HCT116 (cell line): ENCODE measurements around the gene SPSB1. TPM values are rescaled to one million over a fixed set of nuclear protein-coding genes. Genes with fewer than 3 reads are reported as not detected.

ENCODE experiments used
- ATAC-seq: fragments of 200-7000 bp; cut with Tn5 transposase; 2 replicates; pipeline ENCODE4 v1.9.1; 2020; ENCODE audit warnings: mild to moderate bottlenecking, moderate library complexity
- BruUV-seq: library from RNA; stranded (reverse); fragments of 400-500 nt; replicated peaks from 2 replicates; lab custom pipeline; 2021; lab: Mats Ljungman, UMichigan
- CTCF ChIA-PET: fragments of 300-600 bp; sonication (Branson Sonifier 250); formaldehyde crosslinking; loops from one replicate; lab custom pipeline; 2021; ENCODE audit warnings: antibody characterized with exemption; lab: Charles Lee
- POLR2A ChIA-PET: fragments of 300-600, 350-600 bp; sonication (Branson Sonifier 250); formaldehyde crosslinking; loops from one replicate; lab custom pipeline; 2021; ENCODE audit warnings: antibody characterized with exemption; lab: Charles Lee
- RAD21 ChIA-PET, 2 experiments: fragments of 300-600 bp; sonication (Branson Sonifier 250); formaldehyde crosslinking; loops; one replicate each; lab custom pipeline; 2023; ENCODE audit warnings: low total read pairs in 2 of 2; ENCODE audit not compliant: uncharacterized antibody in 2 of 2, unreplicated experiment in 2 of 2, low non-redundant PET in 1 of 2; lab: Charles Lee
- DNase-seq: peaks from one replicate; pipeline ENCODE4 v3.0.0-alpha.2; 2010; ENCODE audit warnings: low read depth, low spot score
- H2AFZ ChIP-seq: fragments of 200-600 bp; shearing (Covaris generic), sonication (generic); 2 replicates; pipeline ENCODE4 v1.6.1; 2017; ENCODE audit warnings: low read depth, mixed run types, mixed read lengths, antibody characterized with exemption, low read length; ENCODE audit not compliant: poor library complexity, severe bottlenecking
- H3K27ac ChIP-seq: 2 replicates; pipeline ENCODE4 v1.5.1; 2012; ENCODE audit warnings: low read depth, low read length
- H3K27me3 ChIP-seq: fragments of 200-600 bp; sonication (generic); 2 replicates; pipeline ENCODE4 v1.6.1; 2016; ENCODE audit warnings: mixed run types, low read length, mixed read lengths; ENCODE audit not compliant: insufficient read depth
- H3K36me3 ChIP-seq, 2 experiments: fragments of 200-500 bp in 1 of 2; fragments of 200-600 bp in 1 of 2; sonication (Bioruptor generic) in 1 of 2; sonication (generic) in 1 of 2; 2 replicates each; pipeline versions ENCODE4 v1.5.1 to v1.6.1; 2014 to 2016; ENCODE audit warnings: low read length in 2 of 2, inconsistent platforms in 1 of 2, mixed read lengths in 1 of 2, mixed run types in 1 of 2; ENCODE audit not compliant: insufficient read depth in 2 of 2, control insufficient read depth in 1 of 2
- H3K4me1 ChIP-seq, 2 experiments: fragments of 200-600 bp in 1 of 2; sonication (generic) in 1 of 2; 2 replicates each; pipeline versions ENCODE4 v1.5.1 to v1.6.1; 2012 to 2017; ENCODE audit warnings: low read length in 2 of 2, inconsistent platforms in 1 of 2, mild to moderate bottlenecking in 1 of 2, mixed read lengths in 1 of 2, mixed run types in 1 of 2, moderate library complexity in 1 of 2; ENCODE audit not compliant: insufficient read depth in 2 of 2, control insufficient read depth in 1 of 2
- H3K4me2 ChIP-seq: fragments of 200-600 bp; sonication (generic); 2 replicates; pipeline ENCODE4 v1.6.1; 2017; ENCODE audit warnings: mixed run types, low read length, mixed read lengths
- H3K4me3 ChIP-seq, 2 experiments: fragments of 200-600 bp in 1 of 2; sonication (generic) in 1 of 2; replicated peaks in 1 of 2; 2 replicates each; pipeline ENCODE4 v1.5.1; 2011 to 2016; ENCODE audit warnings: low read length in 2 of 2, control low read depth in 1 of 2, low read depth in 1 of 2, mild to moderate bottlenecking in 1 of 2, mixed read lengths in 1 of 2, mixed run types in 1 of 2
- H3K79me2 ChIP-seq: fragments of 200-600 bp; sonication (generic); 2 replicates; pipeline ENCODE4 v1.6.1; 2017; ENCODE audit warnings: mild to moderate bottlenecking, mixed run types, low read length, moderate library complexity, mixed read lengths; ENCODE audit not compliant: insufficient read depth
- H3K9ac ChIP-seq: fragments of 200-600 bp; sonication (generic); 2 replicates; pipeline ENCODE4 v1.6.1; 2016; ENCODE audit warnings: low read length, mixed read lengths
- H3K9me2 ChIP-seq: fragments of 200-600 bp; sonication (generic), shearing (Covaris generic); 2 replicates; pipeline ENCODE4 v1.6.1; 2017; ENCODE audit warnings: mixed run types, mild to moderate bottlenecking, moderate library complexity; ENCODE audit not compliant: insufficient read depth
- H3K9me3 ChIP-seq, 2 experiments: fragments of 200-500 bp in 1 of 2; fragments of 200-600 bp in 1 of 2; sonication (Bioruptor generic) in 1 of 2; sonication (generic) in 1 of 2; 2 replicates each; pipeline ENCODE4 v1.6.1; 2014 to 2017; ENCODE audit warnings: low read length in 2 of 2, mixed read lengths in 2 of 2, inconsistent platforms in 1 of 2, low read depth in 1 of 2, mild to moderate bottlenecking in 1 of 2, mixed run types in 1 of 2, moderate library complexity in 1 of 2; ENCODE audit not compliant: control insufficient read depth in 1 of 2, insufficient read depth in 1 of 2
- H4K20me1 ChIP-seq: fragments of 200-600 bp; sonication (generic), shearing (Covaris generic); 2 replicates; pipeline ENCODE4 v1.6.1; 2017; ENCODE audit warnings: mixed run types, mild to moderate bottlenecking, moderate library complexity; ENCODE audit not compliant: insufficient read depth
- CBX3 ChIP-seq: IDR thresholded peaks from 2 replicates; pipeline ENCODE4 v1.6.1; 2012; ENCODE audit warnings: low read depth
- CTCF ChIP-seq, 3 experiments: fragments of 200-600 bp in 1 of 3; sonication (generic) in 1 of 3; IDR thresholded peaks in 2 of 3; conservative IDR thresholded peaks in 1 of 3; 2 replicates each; pipeline ENCODE4 v1.5.1; 2012 to 2017; ENCODE audit warnings: low read depth in 2 of 3, low read length in 2 of 3, antibody characterized with exemption in 1 of 3, borderline replicate concordance in 1 of 3, control low read depth in 1 of 3, mild to moderate bottlenecking in 1 of 3, mixed read lengths in 1 of 3, mixed run types in 1 of 3, moderate library complexity in 1 of 3; ENCODE audit not compliant: insufficient read depth in 1 of 3
- ELF1 ChIP-seq: IDR thresholded peaks from 2 replicates; pipeline ENCODE4 v1.6.1; 2012; ENCODE audit warnings: low read depth, borderline replicate concordance
- FOSL1 ChIP-seq: IDR thresholded peaks from 2 replicates; pipeline ENCODE4 v1.6.1; 2012; ENCODE audit warnings: low read depth
- JUND ChIP-seq: IDR thresholded peaks from 2 replicates; pipeline ENCODE4 v1.6.1; 2012
- POLR2AphosphoS5 ChIP-seq: IDR thresholded peaks from 2 replicates; pipeline ENCODE4 v1.6.1; 2011; ENCODE audit warnings: mild to moderate bottlenecking, low read depth, low read length, moderate library complexity
- RAD21 ChIP-seq: IDR thresholded peaks from 2 replicates; pipeline ENCODE4 v1.6.1; 2012; ENCODE audit warnings: low read depth, mild to moderate bottlenecking
- SIN3A ChIP-seq: IDR thresholded peaks from 2 replicates; pipeline ENCODE4 v1.6.1; 2012; ENCODE audit warnings: low read depth
- SP1 ChIP-seq: IDR thresholded peaks from 2 replicates; pipeline ENCODE4 v1.6.1; 2012; ENCODE audit warnings: low read depth
- SRF ChIP-seq: IDR thresholded peaks from 2 replicates; pipeline ENCODE4 v1.6.1; 2012; ENCODE audit warnings: low read depth
- intact Hi-C: fragments of 100-400 bp; cut with micrococcal nuclease; formaldehyde crosslinking; loops from 2 replicates; pipeline ENCODE4 v1.10.0; 2022
- total RNA-seq: library from RNA; stranded (reverse); gene quantifications from one replicate; pipeline ENCODE4 v1.2.1, GENCODE V29; 2021; ENCODE audit not compliant: unreplicated experiment
- TF ChIP-seq, protein P1 (sequence below): IDR thresholded peaks from 2 replicates; pipeline ENCODE4 v1.6.1; 2012

SPSB1 gene
- total RNA-seq, 1 experiment from 2014 or later = 10.8 TPM

GRCh38 chr1:9280015-9280860 is 12.5 kb upstream of the SPSB1 start:
- Histone ChIP-seq H3K9me3 (peaks cover 0 to 2% of the 10 kb centered on the region in 2 experiments; a peak in 2 of 4 replicates), H3K9ac (peak overlapping the region; percentile 48), H3K9me2 (no peaks in the 10 kb centered on the region), H3K4me1 (peaks cover 30 to 53% of the 10 kb centered on the region in 2 experiments; a peak in 3 of 4 replicates), H3K4me3 (peak overlapping the region; percentile 13 to 47), H3K36me3 (no peaks in the 10 kb centered on the region), H3K27ac (no peak overlapping the region; the same call in 1 of the 2 replicates), H2AFZ (peak overlapping the region; percentile 74), H4K20me1 (no peaks in the 10 kb centered on the region), H3K4me2 (peak overlapping the region; percentile 91), H3K79me2 (no peaks in the 10 kb centered on the region), H3K27me3 (no peaks in the 10 kb centered on the region)
- no TSS peak for BruUV-seq
- TF ChIP-seq, protein P1, sequence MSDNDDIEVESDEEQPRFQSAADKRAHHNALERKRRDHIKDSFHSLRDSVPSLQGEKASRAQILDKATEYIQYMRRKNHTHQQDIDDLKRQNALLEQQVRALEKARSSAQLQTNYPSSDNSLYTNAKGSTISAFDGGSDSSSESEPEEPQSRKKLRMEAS = peak; percentile 84
- peak; percentile 83 for TF ChIP-seq JUND
- TF ChIP-seq RAD21 = no peak
- TF ChIP-seq CBX3 = 0 out of 2 replicates have a peak, but pooled peaks have one; percentile 35
- peak; percentile 83 for TF ChIP-seq SIN3A
- TF ChIP-seq POLR2AphosphoS5 = peak; percentile 49; the same call in 1 of the 2 replicates
- no peak for TF ChIP-seq ELF1
- no peak for TF ChIP-seq CTCF (IDR thresholded peaks at IDR 0.05 in 2 of 3, conservative IDR thresholded peaks at IDR 0.05 in 1 of 3; ENCODE audit: borderline replicate concordance in 1 of 3, insufficient read depth in 1 of 3, low read depth in 2 of 3, low read length in 2 of 3)
- peak; percentile 66 for TF ChIP-seq SP1
- TF ChIP-seq FOSL1 = peak; percentile 79
- no peak; the same call in 1 of the 2 replicates for TF ChIP-seq SRF
- DNase-seq (peak; percentile 67), ATAC-seq (peak; percentile 89)
- intact Hi-C loops = no loop called here
- ChIA-PET RAD21 (interaction anchor here (1.1 to 1.3 kb wide), 2 partner anchors 13 to 211 kb away, joined by 3 to 4 read pairs; no protein-coding TSS in a partner anchor), POLR2A (interaction anchor here (1.0 to 1.9 kb wide), 2 partner anchors 12 to 21 kb away, joined by 3 to 4 read pairs; no protein-coding TSS in a partner anchor), CTCF (interaction anchor here (2.2 kb wide), 1 partner anchor 10 kb away, joined by 8 read pairs; no protein-coding TSS in a partner anchor)
